HG03039 (cell line): ENCODE results near the gene XYLT1.

Experiments
- ATAC-seq: cut with Tn5 transposase; IDR thresholded peaks from one replicate; pipeline ENCODE4 v1.9.1; 2021; ENCODE audit warnings: mild to moderate bottlenecking, moderate library complexity; ENCODE audit not compliant: unreplicated experiment

XYLT1 gene

GRCh38 chr16:17407321-17407720 lies 63.4 kb downstream of the XYLT1 start:
- no peak for ATAC-seq

- ATAC-seq = no peak
Measured at GRCh38 chr16:17404941-17405689, 65.6 kb downstream of the XYLT1 start.

GRCh38 chr16:17403859-17404545 lies 66.8 kb downstream of the XYLT1 start:
- ATAC-seq = no peak

- ATAC-seq = no peak
Measured at GRCh38 chr16:17403156-17403809, 67.5 kb downstream of the XYLT1 start.

GRCh38 chr16:17397499-17397891 lies 73.3 kb downstream of the XYLT1 start:
- no peak for ATAC-seq

- no peak for ATAC-seq
Measured at GRCh38 chr16:17396762-17397498, 73.8 kb downstream of the XYLT1 start.

GRCh38 chr16:17395849-17396480 lies 74.8 kb downstream of the XYLT1 start:
- ATAC-seq = no peak

GRCh38 chr16:17392857-17393692 lies 77.7 kb downstream of the XYLT1 start:
- ATAC-seq = no peak

- ATAC-seq = no peak
Measured at GRCh38 chr16:17392127-17392856, 78.5 kb downstream of the XYLT1 start.

- no peak for ATAC-seq
Measured at GRCh38 chr16:17391715-17392114, 79.0 kb downstream of the XYLT1 start.

- no peak for ATAC-seq
Measured at GRCh38 chr16:17389384-17389783, 81.4 kb downstream of the XYLT1 start.

- ATAC-seq = no peak
Measured at GRCh38 chr16:17387256-17387655, 83.5 kb downstream of the XYLT1 start.

- ATAC-seq = no peak
Measured at GRCh38 chr16:17386229-17386628, 84.5 kb downstream of the XYLT1 start.

GRCh38 chr16:17384471-17384870 lies 86.3 kb downstream of the XYLT1 start:
- no peak for ATAC-seq

- ATAC-seq = no peak
Measured at GRCh38 chr16:17382949-17383863, 87.6 kb downstream of the XYLT1 start.

GRCh38 chr16:17382514-17382913 lies 88.2 kb downstream of the XYLT1 start:
- no peak for ATAC-seq

GRCh38 chr16:17381784-17382183 lies 89.0 kb downstream of the XYLT1 start:
- ATAC-seq = no peak

- no peak for ATAC-seq
Measured at GRCh38 chr16:17380613-17381012, 90.1 kb downstream of the XYLT1 start.
